GM06990 (cell line): Measurements from ENCODE around the gene RAB7B.

Experiments
- DNase-seq: peaks from one replicate; pipeline ENCODE4 v3.0.0-alpha.2; 2011; ENCODE audit not compliant: insufficient read length; ENCODE audit errors: extremely low read depth
- H3K27me3 ChIP-seq: replicated peaks from 2 replicates; pipeline ENCODE4 v1.6.0; 2011; ENCODE audit warnings: low read length; ENCODE audit not compliant: control insufficient read depth, insufficient read depth
- H3K36me3 ChIP-seq: 2 replicates; pipeline ENCODE4 v1.5.1; 2011; ENCODE audit warnings: low read length; ENCODE audit not compliant: control insufficient read depth, insufficient read depth
- H3K4me3 ChIP-seq: replicated peaks from 2 replicates; pipeline ENCODE4 v1.5.1; 2011; ENCODE audit warnings: low read depth, mild to moderate bottlenecking, control low read depth, low read length
- CTCF ChIP-seq: IDR thresholded peaks from 2 replicates; pipeline ENCODE4 v1.5.1; 2011; ENCODE audit warnings: low read length, control low read depth, mild to moderate bottlenecking, inconsistent platforms; ENCODE audit not compliant: insufficient read depth, poor library complexity, severe bottlenecking

Gene RAB7B

GRCh38 chr1:206030191-206030590, 27.0 kb upstream of the RAB7B start:
- DNase-seq, result no peak
- no peak for TF ChIP-seq CTCF
- H3K27me3 ChIP-seq, result no peaks in the 10 kb centered on the region; the same call in 1 of the 2 replicates
- no peaks in the 10 kb centered on the region for H3K36me3 ChIP-seq
- no peak overlapping the region for H3K4me3 ChIP-seq

- no peak overlapping the region for H3K4me3 ChIP-seq
- H3K36me3 ChIP-seq, result no peaks in the 10 kb centered on the region
- DNase-seq, result no peak
- no peaks in the 10 kb centered on the region; the same call in 1 of the 2 replicates for H3K27me3 ChIP-seq
- TF ChIP-seq CTCF, result no peak
Measured at GRCh38 chr1:206029484-206029883, 26.3 kb upstream of the RAB7B start.

- no peak for TF ChIP-seq CTCF
- peaks cover 2% of the 10 kb centered on the region for H3K27me3 ChIP-seq
Measured at GRCh38 chr1:206025283-206025820, 22.2 kb upstream of the RAB7B start.

GRCh38 chr1:206023695-206024094, 20.5 kb upstream of the RAB7B start, which contains the start of gene CTSE:
TSS of gene CTSE (minus strand) at chr1:206023895. CDS start at chr1:206023791, 104 bp downstream.
- no peak for DNase-seq
- Histone ChIP-seq H3K4me3 (no peak within 1 kb of the TSS), H3K36me3 (no peaks in the 10 kb centered on the region), H3K27me3 (peaks cover 2% of the 10 kb centered on the region)
- TF ChIP-seq CTCF, result no peak

More at GRCh38 chr1:206025283-206025820, 22.2 kb upstream of the RAB7B start:
- no peak for DNase-seq
- H3K36me3 ChIP-seq, result no peaks in the 10 kb centered on the region
- no peak overlapping the region for H3K4me3 ChIP-seq

GRCh38 chr1:206022766-206023165, 19.6 kb upstream of the RAB7B start:
- no peak for DNase-seq
- no peak for TF ChIP-seq CTCF
- H3K4me3 ChIP-seq, result no peak overlapping the region
- peaks cover 2% of the 10 kb centered on the region for H3K27me3 ChIP-seq
- no peaks in the 10 kb centered on the region for H3K36me3 ChIP-seq

GRCh38 chr1:206021626-206022365, 18.6 kb upstream of the RAB7B start:
- no peaks in the 10 kb centered on the region for H3K36me3 ChIP-seq
- TF ChIP-seq CTCF, result no peak
- DNase-seq, result no peak
- H3K4me3 ChIP-seq, result no peak overlapping the region
- H3K27me3 ChIP-seq, result peaks cover 2% of the 10 kb centered on the region
